ENCODE measurements around the gene BTBD9.

The BTBD9 gene

DNA sequence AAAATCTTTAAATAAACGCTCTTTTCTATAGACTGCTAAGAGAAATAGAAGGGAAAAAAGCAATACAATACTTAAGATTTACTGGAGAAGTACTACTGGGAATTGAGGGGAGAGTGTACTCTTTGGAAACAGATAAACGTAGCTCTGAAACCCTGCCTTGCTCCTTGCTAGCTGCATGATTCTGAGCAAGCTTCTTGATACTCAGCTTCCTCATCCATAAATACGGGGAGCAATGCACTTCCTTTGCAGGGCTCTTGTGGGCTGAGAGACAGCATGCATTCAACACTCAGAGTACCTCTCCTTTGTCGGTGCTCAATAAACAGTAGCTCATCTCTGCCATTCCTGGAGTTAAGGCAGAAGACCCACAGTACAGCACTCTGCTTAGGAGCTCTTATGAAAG is 159.7 kb downstream of the BTBD9 start:
- 0 out of 2 replicates have a peak, but pooled peaks cover 4% of the 10 kb centered on the region for H3K27me3 ChIP-seq (ENCODE audit: control insufficient read depth, low read length)
- H3K9me3 ChIP-seq (ENCODE audit: control insufficient read depth, insufficient read depth, low read length) = no peaks in the 10 kb centered on the region
- no peaks in the 10 kb centered on the region for H3K4me1 ChIP-seq (ENCODE audit: control insufficient read depth, low read length)
- no peaks in the 10 kb centered on the region for H3K36me3 ChIP-seq (ENCODE audit: control insufficient read depth, low read length)
- no peak overlapping the region for H3K27ac ChIP-seq (ENCODE audit: low read depth, low read length)
- no peaks in the 10 kb centered on the region for H3K9me2 ChIP-seq (replicated peaks; ENCODE audit: control insufficient read depth, low read length)
- TF ChIP-seq EZH2phosphoT487 (IDR thresholded peaks at IDR 0.05; ENCODE audit: borderline replicate concordance, low read length) = no peak
- TF ChIP-seq, protein P1, sequence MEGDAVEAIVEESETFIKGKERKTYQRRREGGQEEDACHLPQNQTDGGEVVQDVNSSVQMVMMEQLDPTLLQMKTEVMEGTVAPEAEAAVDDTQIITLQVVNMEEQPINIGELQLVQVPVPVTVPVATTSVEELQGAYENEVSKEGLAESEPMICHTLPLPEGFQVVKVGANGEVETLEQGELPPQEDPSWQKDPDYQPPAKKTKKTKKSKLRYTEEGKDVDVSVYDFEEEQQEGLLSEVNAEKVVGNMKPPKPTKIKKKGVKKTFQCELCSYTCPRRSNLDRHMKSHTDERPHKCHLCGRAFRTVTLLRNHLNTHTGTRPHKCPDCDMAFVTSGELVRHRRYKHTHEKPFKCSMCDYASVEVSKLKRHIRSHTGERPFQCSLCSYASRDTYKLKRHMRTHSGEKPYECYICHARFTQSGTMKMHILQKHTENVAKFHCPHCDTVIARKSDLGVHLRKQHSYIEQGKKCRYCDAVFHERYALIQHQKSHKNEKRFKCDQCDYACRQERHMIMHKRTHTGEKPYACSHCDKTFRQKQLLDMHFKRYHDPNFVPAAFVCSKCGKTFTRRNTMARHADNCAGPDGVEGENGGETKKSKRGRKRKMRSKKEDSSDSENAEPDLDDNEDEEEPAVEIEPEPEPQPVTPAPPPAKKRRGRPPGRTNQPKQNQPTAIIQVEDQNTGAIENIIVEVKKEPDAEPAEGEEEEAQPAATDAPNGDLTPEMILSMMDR (IDR thresholded peaks at IDR 0.05; ENCODE audit: low read depth, low read length, poor library complexity, severe bottlenecking) = no peak
- H3K79me2 ChIP-seq (ENCODE audit: control insufficient read depth, low read length) = no peaks in the 10 kb centered on the region
- H3F3A ChIP-seq (ENCODE audit: control insufficient read depth, insufficient read depth) = no peaks in the 10 kb centered on the region
- no peak overlapping the region for H3K4me2 ChIP-seq (ENCODE audit: low read length)
- H4K20me1 ChIP-seq (ENCODE audit: control insufficient read depth, insufficient read depth, low read depth, low read length) = no peaks in the 10 kb centered on the region
- no peak overlapping the region for H3K4me3 ChIP-seq (ENCODE audit: low read length)

DNA sequence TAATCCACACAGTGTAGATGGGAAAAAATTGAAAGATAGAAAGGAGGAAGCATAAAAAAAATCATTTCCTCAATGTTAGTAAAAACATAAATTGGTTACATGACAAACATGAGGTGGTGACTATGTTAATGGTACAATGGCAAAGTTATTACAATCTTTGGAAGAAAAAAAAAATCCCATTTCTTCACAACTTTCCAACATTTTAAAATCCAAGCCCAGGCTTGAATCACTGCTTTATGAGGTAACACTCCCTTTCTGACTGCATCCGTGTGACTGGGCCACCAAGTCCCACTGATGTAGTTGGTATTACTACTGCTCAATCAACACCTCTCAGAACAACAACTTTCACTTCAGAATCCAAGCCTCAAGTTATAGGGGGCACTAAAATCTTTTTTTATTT is 160.4 kb downstream of the BTBD9 start:
- Histone ChIP-seq H3K4me1 (ENCODE audit: control insufficient read depth, low read length) (no peaks in the 10 kb centered on the region), H3K9me3 (ENCODE audit: control insufficient read depth, insufficient read depth, low read length) (no peaks in the 10 kb centered on the region), H4K20me1 (ENCODE audit: control insufficient read depth, insufficient read depth, low read depth, low read length) (no peaks in the 10 kb centered on the region), H3K27ac (ENCODE audit: low read depth, low read length) (no peak overlapping the region), H3K79me2 (ENCODE audit: control insufficient read depth, low read length) (no peaks in the 10 kb centered on the region), H3K9me2 (replicated peaks; ENCODE audit: control insufficient read depth, low read length) (no peaks in the 10 kb centered on the region), H3K4me2 (ENCODE audit: low read length) (no peak overlapping the region), H3K27me3 (ENCODE audit: control insufficient read depth, low read length) (0 out of 2 replicates have a peak, but pooled peaks cover 4% of the 10 kb centered on the region), H3F3A (ENCODE audit: control insufficient read depth, insufficient read depth) (no peaks in the 10 kb centered on the region), H3K4me3 (ENCODE audit: low read length) (no peak overlapping the region), H3K36me3 (ENCODE audit: control insufficient read depth, low read length) (no peaks in the 10 kb centered on the region)
- TF ChIP-seq, protein P1 (IDR thresholded peaks at IDR 0.05; ENCODE audit: low read depth, low read length, poor library complexity, severe bottlenecking) = no peak
- no peak for TF ChIP-seq EZH2phosphoT487 (IDR thresholded peaks at IDR 0.05; ENCODE audit: borderline replicate concordance, low read length)

DNA sequence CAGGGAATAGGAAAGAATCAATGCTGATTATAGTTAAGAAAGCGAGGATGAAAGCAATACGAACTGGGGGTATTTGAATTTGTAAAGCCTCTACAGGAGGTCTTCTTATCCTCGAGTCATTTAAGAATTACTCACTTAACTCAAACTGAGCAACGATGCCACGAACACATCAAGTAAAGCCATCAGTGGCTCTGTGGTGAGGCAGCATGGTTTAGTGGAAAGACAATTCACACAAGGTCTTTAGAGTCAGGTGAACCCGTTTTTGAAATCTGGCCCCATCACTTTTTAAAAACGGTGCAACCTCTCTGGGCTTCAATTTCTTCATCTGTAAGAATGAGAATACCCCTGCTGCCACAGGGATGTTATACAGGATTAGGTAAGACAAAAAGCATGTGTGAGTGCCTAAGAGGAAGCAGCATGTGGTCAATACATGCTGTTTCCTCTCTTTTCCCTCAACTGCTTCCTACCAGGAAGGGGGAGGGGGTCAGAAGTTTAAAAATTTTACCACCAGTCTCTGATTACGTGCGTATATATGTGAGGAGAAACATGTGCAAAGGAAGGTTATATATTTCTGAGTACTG is 162.0 kb downstream of the BTBD9 start:
- no peaks in the 10 kb centered on the region for H3K4me1 ChIP-seq (ENCODE audit: control insufficient read depth, low read length)
- no peak overlapping the region for H3K27ac ChIP-seq (ENCODE audit: low read depth, low read length)
- no peaks in the 10 kb centered on the region for H3K36me3 ChIP-seq (ENCODE audit: control insufficient read depth, low read length)
- no peaks in the 10 kb centered on the region for H4K20me1 ChIP-seq (ENCODE audit: control insufficient read depth, insufficient read depth, low read depth, low read length)
- no peaks in the 10 kb centered on the region for H3F3A ChIP-seq (ENCODE audit: control insufficient read depth, insufficient read depth)
- no peaks in the 10 kb centered on the region for H3K9me2 ChIP-seq (replicated peaks; ENCODE audit: control insufficient read depth, low read length)
- no peak for TF ChIP-seq EZH2phosphoT487 (IDR thresholded peaks at IDR 0.05; ENCODE audit: borderline replicate concordance, low read length)
- TF ChIP-seq, protein P1 (IDR thresholded peaks at IDR 0.05; ENCODE audit: low read depth, low read length, poor library complexity, severe bottlenecking) = no peak
- H3K9me3 ChIP-seq (ENCODE audit: control insufficient read depth, insufficient read depth, low read length) = no peaks in the 10 kb centered on the region
- 0 out of 2 replicates have a peak, but pooled peaks cover 4% of the 10 kb centered on the region for H3K27me3 ChIP-seq (ENCODE audit: control insufficient read depth, low read length)
- H3K4me3 ChIP-seq (ENCODE audit: low read length) = no peak overlapping the region
- H3K79me2 ChIP-seq (ENCODE audit: control insufficient read depth, low read length) = no peaks in the 10 kb centered on the region
- H3K4me2 ChIP-seq (ENCODE audit: low read length) = no peak overlapping the region

Data from DOHH2 (cell line).